OCI-LY7 (cell line): ENCODE results near the gene NUP210. TPM values are rescaled to one million over a fixed set of nuclear protein-coding genes. Genes with fewer than 3 reads are reported as not detected.

Experiments
- BruUV-seq: library from RNA; stranded (reverse); fragments of 400-500 nt; replicated peaks from 2 replicates; lab custom pipeline; 2021; lab: Mats Ljungman, UMichigan
- CTCF ChIA-PET: fragments of 300-600 bp; sonication (Branson Sonifier 250); formaldehyde crosslinking; loops from one replicate; lab custom pipeline; 2022; ENCODE audit warnings: antibody characterized with exemption; ENCODE audit not compliant: unreplicated experiment; lab: Charles Lee
- POLR2A ChIA-PET: fragments of 300-600 bp; sonication (Branson Sonifier 250); formaldehyde crosslinking; loops from one replicate; lab custom pipeline; 2022; ENCODE audit warnings: antibody characterized with exemption; lab: Charles Lee
- DNase-seq: peaks from one replicate; pipeline ENCODE4 v3.0.0-alpha.2; 2015; ENCODE audit warnings: low spot score
- H2AFZ ChIP-seq: fragments of 200-600 bp; sonication (generic), shearing (Covaris generic); 2 replicates; pipeline ENCODE4 v1.6.1; 2014; ENCODE audit warnings: mild to moderate bottlenecking, antibody characterized with exemption, low read length, moderate library complexity
- H3K27ac ChIP-seq: fragments of 200-600 bp; sonication (generic); 2 replicates; pipeline ENCODE4 v1.5.1; 2014; ENCODE audit warnings: mixed run types, low read depth, mild to moderate bottlenecking, moderate library complexity, low read length, inconsistent platforms; ENCODE audit not compliant: poor library complexity, severe bottlenecking
- H3K36me3 ChIP-seq: fragments of 200-600 bp; sonication (generic); 2 replicates; pipeline ENCODE4 v1.6.1; 2014; ENCODE audit warnings: mild to moderate bottlenecking, antibody characterized with exemption, low read length, moderate library complexity, mixed read lengths; ENCODE audit not compliant: insufficient read depth
- H3K4me1 ChIP-seq: fragments of 200-600 bp; sonication (generic); 2 replicates; pipeline ENCODE4 v1.5.1; 2014; ENCODE audit warnings: mild to moderate bottlenecking, low read length; ENCODE audit not compliant: insufficient read depth, poor library complexity, severe bottlenecking
- H3K4me2 ChIP-seq: fragments of 200-600 bp; sonication (generic); 2 replicates; pipeline ENCODE4 v1.6.1; 2014; ENCODE audit warnings: mild to moderate bottlenecking, low read length
- H3K4me3 ChIP-seq: fragments of 200-600 bp; sonication (generic); 2 replicates; pipeline ENCODE4 v1.5.1; 2014; ENCODE audit warnings: mild to moderate bottlenecking, low read depth, low read length; ENCODE audit not compliant: poor library complexity, severe bottlenecking
- H3K79me2 ChIP-seq: fragments of 200-600 bp; sonication (generic); 2 replicates; pipeline ENCODE4 v1.6.1; 2016; ENCODE audit warnings: low read depth, mild to moderate bottlenecking, low read length, moderate library complexity, mixed read lengths; ENCODE audit not compliant: insufficient read depth
- H3K9me2 ChIP-seq: fragments of 200-600 bp; sonication (generic); 2 replicates; pipeline ENCODE4 v1.6.1; 2016; ENCODE audit warnings: mild to moderate bottlenecking, low read length, mixed read lengths; ENCODE audit not compliant: insufficient read depth
- H3K9me3 ChIP-seq: fragments of 200-600 bp; sonication (generic); 2 replicates; pipeline ENCODE4 v1.6.1; 2014; ENCODE audit warnings: mild to moderate bottlenecking, mixed run types, low read length, mixed read lengths
- H4K20me1 ChIP-seq: fragments of 200-600 bp; sonication (generic); 2 replicates; pipeline ENCODE4 v1.6.1; 2014; ENCODE audit warnings: mild to moderate bottlenecking, antibody characterized with exemption, low read length, moderate library complexity, mixed read lengths; ENCODE audit not compliant: insufficient read depth
- EZH2phosphoT487 ChIP-seq: fragments of 200-600 bp; sonication (generic); IDR thresholded peaks from 2 replicates; pipeline ENCODE4 v1.6.1; 2018; ENCODE audit warnings: low read depth, borderline replicate concordance, mild to moderate bottlenecking, mixed run types, antibody characterized with exemption, low read length, moderate library complexity, mixed read lengths
- intact Hi-C: fragments of 100-400 bp; cut with micrococcal nuclease; formaldehyde crosslinking; loops from one replicate; pipeline ENCODE4 v1.10.0; 2022; ENCODE audit not compliant: unreplicated experiment
- total RNA-seq, 2 experiments: library from RNA; depleted of rRNA in 1 of 2; stranded (reverse); fragments of >200 nt in 1 of 2; shearing (Covaris generic) in 1 of 2; gene quantifications; 2 replicates each; pipeline ENCODE4 v1.2.3, GENCODE V29; 2014 to 2022
- TF ChIP-seq, protein P1 (sequence below): fragments of 200-600 bp; sonication (generic); conservative IDR thresholded peaks from 2 replicates; pipeline ENCODE4 v1.5.1; 2014; ENCODE audit warnings: mild to moderate bottlenecking, antibody characterized with exemption, low read length, moderate library complexity, mixed read lengths

The NUP210 gene
- total RNA-seq, 2 experiments from 2014 or later = 195 to 232 TPM

DNA sequence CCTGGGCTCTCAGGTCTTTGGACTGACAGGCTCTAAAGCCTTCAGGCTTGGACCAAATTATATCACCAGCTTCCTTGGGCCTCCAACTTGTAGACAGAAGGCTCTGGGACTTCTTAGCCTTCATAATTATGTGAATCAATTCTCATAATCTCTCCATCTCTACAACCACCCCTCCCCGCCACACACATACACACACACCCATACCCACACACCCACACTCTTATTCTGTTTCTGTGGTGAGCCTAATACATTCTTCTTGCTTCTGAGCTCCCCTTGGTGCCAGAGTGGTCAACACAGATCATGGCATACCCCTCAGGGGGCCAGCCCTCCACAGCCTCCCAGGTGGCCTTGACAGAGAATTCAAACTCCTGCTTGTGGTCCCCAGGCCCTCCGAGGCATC lies 5.6 kb upstream of the NUP210 start:
- H3K36me3 ChIP-seq = no peaks in the 10 kb centered on the region; the same call in 1 of the 2 replicates
- no peaks in the 10 kb centered on the region for H4K20me1 ChIP-seq
- H2AFZ ChIP-seq = no peak overlapping the region
- no peak overlapping the region for H3K4me3 ChIP-seq
- ChIA-PET POLR2A (interaction anchor here (0.5 to 2.7 kb wide), 7 partner anchors 8 to 362 kb away, joined by 3 to 15 read pairs (median 5); no protein-coding TSS in a partner anchor), CTCF (interaction anchor here (1.2 kb wide), 1 partner anchor 26 kb away, joined by 4 read pairs; no protein-coding TSS in a partner anchor)
- H3K79me2 ChIP-seq = peaks cover 6% of the 10 kb centered on the region; the same call in 1 of the 2 replicates
- peaks cover 6% of the 10 kb centered on the region; the same call in 1 of the 2 replicates for H3K9me3 ChIP-seq
- no peak overlapping the region for H3K4me2 ChIP-seq
- no peak overlapping the region for H3K27ac ChIP-seq
- H3K4me1 ChIP-seq = peaks cover 77% of the 10 kb centered on the region
- BruUV-seq = no TSS peak
- TF ChIP-seq, protein P1, sequence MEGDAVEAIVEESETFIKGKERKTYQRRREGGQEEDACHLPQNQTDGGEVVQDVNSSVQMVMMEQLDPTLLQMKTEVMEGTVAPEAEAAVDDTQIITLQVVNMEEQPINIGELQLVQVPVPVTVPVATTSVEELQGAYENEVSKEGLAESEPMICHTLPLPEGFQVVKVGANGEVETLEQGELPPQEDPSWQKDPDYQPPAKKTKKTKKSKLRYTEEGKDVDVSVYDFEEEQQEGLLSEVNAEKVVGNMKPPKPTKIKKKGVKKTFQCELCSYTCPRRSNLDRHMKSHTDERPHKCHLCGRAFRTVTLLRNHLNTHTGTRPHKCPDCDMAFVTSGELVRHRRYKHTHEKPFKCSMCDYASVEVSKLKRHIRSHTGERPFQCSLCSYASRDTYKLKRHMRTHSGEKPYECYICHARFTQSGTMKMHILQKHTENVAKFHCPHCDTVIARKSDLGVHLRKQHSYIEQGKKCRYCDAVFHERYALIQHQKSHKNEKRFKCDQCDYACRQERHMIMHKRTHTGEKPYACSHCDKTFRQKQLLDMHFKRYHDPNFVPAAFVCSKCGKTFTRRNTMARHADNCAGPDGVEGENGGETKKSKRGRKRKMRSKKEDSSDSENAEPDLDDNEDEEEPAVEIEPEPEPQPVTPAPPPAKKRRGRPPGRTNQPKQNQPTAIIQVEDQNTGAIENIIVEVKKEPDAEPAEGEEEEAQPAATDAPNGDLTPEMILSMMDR = no peak
- no peak for TF ChIP-seq EZH2phosphoT487
- H3K9me2 ChIP-seq = no peaks in the 10 kb centered on the region
- intact Hi-C loops = loop anchor here (5.0 kb wide), 1 partner anchor 338 kb away; no protein-coding TSS in a partner anchor
- DNase-seq = no peak

DNA sequence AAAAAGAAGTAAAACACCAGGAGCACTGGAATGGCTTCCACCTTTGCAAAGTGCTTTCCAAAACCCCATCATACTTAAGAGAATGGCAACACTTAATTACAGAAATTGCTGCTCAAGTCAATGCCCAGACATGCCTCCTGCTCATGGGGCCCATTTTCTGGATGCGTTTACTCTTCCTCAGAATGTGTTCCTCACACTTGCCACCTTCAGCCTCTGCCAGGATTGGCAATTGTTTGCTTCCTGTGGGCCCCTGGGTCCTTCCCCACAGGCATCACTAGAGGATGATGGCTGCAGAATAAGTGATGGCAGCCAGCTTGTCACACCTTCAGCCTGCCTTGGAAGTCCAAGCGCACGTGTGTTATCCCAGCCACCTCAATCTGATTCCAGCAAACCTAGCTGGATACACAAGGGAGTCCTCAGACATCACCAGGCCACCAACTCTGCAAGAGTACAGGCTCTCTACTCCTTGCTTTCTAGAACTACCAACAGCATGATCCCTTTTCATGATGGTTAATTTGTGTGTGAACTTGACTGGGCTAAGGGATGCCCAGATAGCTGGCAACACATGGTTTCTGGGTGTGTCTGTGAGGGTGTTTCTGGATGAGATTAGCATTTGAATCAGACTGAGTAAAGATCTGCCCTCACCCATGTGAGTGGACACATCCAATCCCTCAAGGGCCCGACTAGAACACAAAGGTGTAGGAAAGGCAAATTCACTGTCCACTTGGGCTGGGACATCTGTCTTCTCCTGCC lies 4.9 kb upstream of the NUP210 start:
- DNase-seq = no peak
- intact Hi-C loops = loop anchor here (5.0 kb wide), 1 partner anchor 338 kb away; no protein-coding TSS in a partner anchor
- H3K4me1 ChIP-seq = peaks cover 79% of the 10 kb centered on the region
- H3K4me3 ChIP-seq = no peak overlapping the region
- H3K9me2 ChIP-seq = no peaks in the 10 kb centered on the region
- H4K20me1 ChIP-seq = no peaks in the 10 kb centered on the region
- peaks cover 6% of the 10 kb centered on the region; the same call in 1 of the 2 replicates for H3K9me3 ChIP-seq
- ChIA-PET POLR2A (interaction anchor here (0.5 to 2.3 kb wide), 3 partner anchors 8 to 30 kb away, joined by 3 to 15 read pairs (median 3); no protein-coding TSS in a partner anchor), CTCF (interaction anchor here (1.2 kb wide), 1 partner anchor 27 kb away, joined by 4 read pairs; no protein-coding TSS in a partner anchor)
- no peak overlapping the region for H2AFZ ChIP-seq
- TF ChIP-seq, protein P1 = no peak
- no peak for TF ChIP-seq EZH2phosphoT487
- no peak overlapping the region for H3K27ac ChIP-seq
- H3K36me3 ChIP-seq = no peaks in the 10 kb centered on the region; the same call in 1 of the 2 replicates
- peaks cover 10% of the 10 kb centered on the region for H3K79me2 ChIP-seq
- BruUV-seq = no TSS peak
- H3K4me2 ChIP-seq = no peak overlapping the region
